KBM-7 (cell line): ENCODE data around the gene MUSTN1.

Experiments used
- DNase-seq: peaks from one replicate; pipeline ENCODE4 v3.0.0-alpha.2; 2015
- in situ Hi-C: fragments of 300-500 bp; cut with MboI; formaldehyde crosslinking; loops from 2 replicates; pipeline ENCODE4 v1.14.3; 2020; ENCODE audit warnings: low sequenced_read_pairs, low pct_unique_long_range_greater_than_20kb, mixed read lengths

The MUSTN1 gene

GRCh38 chr3:52791366-52791765, 43.5 kb downstream of the MUSTN1 start:
- no peak for DNase-seq
- in situ Hi-C loops, result no loop called here

- DNase-seq, result no peak
- in situ Hi-C loops, result no loop called here
Measured at GRCh38 chr3:52790741-52791140, 44.1 kb downstream of the MUSTN1 start.

GRCh38 chr3:52790337-52790736, 44.5 kb downstream of the MUSTN1 start:
- in situ Hi-C loops, result no loop called here
- no peak for DNase-seq

GRCh38 chr3:52789746-52790040, 45.1 kb downstream of the MUSTN1 start:
- in situ Hi-C loops, result no loop called here
- DNase-seq, result no peak

- in situ Hi-C loops, result no loop called here
- DNase-seq, result no peak
Measured at GRCh38 chr3:52788890-52789745, 45.7 kb downstream of the MUSTN1 start.

GRCh38 chr3:52787672-52788625, 46.9 kb downstream of the MUSTN1 start:
- no peak for DNase-seq
- in situ Hi-C loops, result no loop called here

- DNase-seq, result no peak
- in situ Hi-C loops, result no loop called here
Measured at GRCh38 chr3:52787246-52787645, 47.6 kb downstream of the MUSTN1 start.

- in situ Hi-C loops, result no loop called here
- DNase-seq, result no peak
Measured at GRCh38 chr3:52786330-52787215, 48.2 kb downstream of the MUSTN1 start.

- no peak for DNase-seq
- in situ Hi-C loops, result no loop called here
Measured at GRCh38 chr3:52784931-52785590, 49.8 kb downstream of the MUSTN1 start.

- in situ Hi-C loops, result no loop called here
- no peak for DNase-seq
Measured at GRCh38 chr3:52784021-52784621, 50.7 kb downstream of the MUSTN1 start.

- DNase-seq, result no peak
- in situ Hi-C loops, result no loop called here
Measured at GRCh38 chr3:52783211-52783555, 51.6 kb downstream of the MUSTN1 start.
